NCI-H1930 (cell line): ENCODE results near the gene EDEM2.
A peak's percentile ranks its signal among the peaks of the same experiment; 100 is the strongest.
"Not testable (repeated sequence)": the region's sequence is repeated elsewhere in the genome, so short reads cannot be mapped to it uniquely, and the experiment has no call there.

Experiments
- DNase-seq, 2 experiments: peaks; one replicate each; lab custom pipeline; 2025; lab: John Stamatoyannopoulos, UW

Gene EDEM2

GRCh38 chr20:35129647-35130069, 17.5 kb downstream of the EDEM2 start:
- DNase-seq, result no peak

DNA sequence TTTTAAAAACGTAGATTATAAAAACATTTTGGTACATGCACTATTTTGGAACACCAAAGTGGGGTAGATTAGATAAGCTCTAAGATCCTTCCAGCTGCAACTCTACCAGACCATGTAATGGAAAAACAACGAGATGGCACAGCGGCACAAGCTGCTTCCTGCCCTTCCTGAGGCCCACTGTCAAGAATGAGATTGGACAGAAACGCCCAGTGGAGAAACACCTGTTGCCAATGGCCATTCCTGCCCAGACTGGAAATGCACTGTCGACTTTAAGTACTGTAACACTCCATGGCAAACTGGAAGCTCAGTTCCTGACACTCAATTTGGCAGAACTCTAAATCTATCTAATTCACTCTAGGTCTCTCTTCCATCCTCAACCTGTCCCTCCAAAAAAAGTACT, 21.4 kb downstream of the EDEM2 start:
- DNase-seq, result no peak

GRCh38 chr20:35122756-35123405, 24.3 kb downstream of the EDEM2 start:
- DNase-seq, result no peak

GRCh38 chr20:35121186-35121585, 25.9 kb downstream of the EDEM2 start:
- no peak for DNase-seq

GRCh38 chr20:35120012-35120701, 27.0 kb downstream of the EDEM2 start:
- DNase-seq, result no peak

DNA sequence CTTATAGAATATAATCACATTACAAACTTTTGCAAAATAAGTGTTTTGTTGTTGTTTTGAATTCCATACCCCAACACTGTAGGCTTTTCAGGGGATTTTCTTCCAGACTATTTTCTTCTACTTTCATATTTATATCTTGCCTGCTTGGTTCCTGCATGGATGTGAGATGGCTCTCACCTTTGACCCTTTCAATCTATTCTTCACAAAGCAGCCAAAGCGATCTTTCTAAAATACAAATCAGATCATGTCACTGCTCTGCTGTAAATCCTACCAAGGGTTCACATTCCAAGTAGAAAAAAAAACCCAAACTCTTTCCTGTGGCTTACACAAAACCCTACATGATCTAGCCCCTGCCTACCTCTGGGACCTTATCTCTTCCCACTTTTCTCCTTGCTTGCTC, 29.5 kb downstream of the EDEM2 start:
- DNase-seq, result no peak

GRCh38 chr20:35117196-35117595, 29.9 kb downstream of the EDEM2 start:
- DNase-seq, result no peak

DNA sequence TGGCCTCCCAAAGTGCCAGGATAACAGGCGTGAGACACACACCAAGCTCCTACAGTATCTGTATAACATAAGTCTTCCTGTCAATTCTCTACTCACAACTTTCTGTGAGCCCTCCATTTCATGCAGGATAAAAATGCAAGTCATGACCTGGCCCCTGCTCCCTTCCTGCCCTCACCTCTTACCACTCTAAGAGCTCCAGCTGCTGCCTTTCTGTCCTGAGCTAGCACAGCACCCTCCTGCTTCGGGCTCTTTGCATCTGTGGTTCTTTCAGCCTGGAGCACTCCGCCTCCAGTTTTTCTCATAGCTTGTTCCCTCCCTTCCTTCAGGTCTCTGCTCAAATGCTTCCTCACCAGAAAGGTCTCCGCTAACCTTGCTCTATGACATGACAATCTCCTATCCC, 30.9 kb downstream of the EDEM2 start:
- DNase-seq, result no peak

GRCh38 chr20:35115606-35116005, 31.5 kb downstream of the EDEM2 start:
- no peak for DNase-seq

DNA sequence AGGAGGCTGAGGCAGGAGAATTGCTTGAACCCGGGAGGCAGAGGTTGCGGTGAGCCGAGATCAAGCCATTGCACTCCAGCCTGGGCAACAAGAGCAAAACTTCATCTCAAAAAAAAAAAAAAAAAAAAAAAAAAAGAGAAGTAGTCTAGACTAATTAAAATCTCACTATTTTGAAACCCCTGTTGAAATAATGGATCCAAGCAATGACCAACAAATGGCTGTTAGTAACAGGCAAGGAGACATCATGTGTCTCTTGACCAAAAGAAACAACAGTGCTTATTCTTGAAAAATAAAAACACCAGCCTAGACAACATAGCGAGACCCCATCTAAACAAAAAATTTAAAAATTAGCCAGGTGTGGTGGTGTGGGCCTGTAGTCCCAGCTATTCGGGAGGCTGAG, 34.9 kb downstream of the EDEM2 start:
- not testable (repeated sequence) for DNase-seq

DNA sequence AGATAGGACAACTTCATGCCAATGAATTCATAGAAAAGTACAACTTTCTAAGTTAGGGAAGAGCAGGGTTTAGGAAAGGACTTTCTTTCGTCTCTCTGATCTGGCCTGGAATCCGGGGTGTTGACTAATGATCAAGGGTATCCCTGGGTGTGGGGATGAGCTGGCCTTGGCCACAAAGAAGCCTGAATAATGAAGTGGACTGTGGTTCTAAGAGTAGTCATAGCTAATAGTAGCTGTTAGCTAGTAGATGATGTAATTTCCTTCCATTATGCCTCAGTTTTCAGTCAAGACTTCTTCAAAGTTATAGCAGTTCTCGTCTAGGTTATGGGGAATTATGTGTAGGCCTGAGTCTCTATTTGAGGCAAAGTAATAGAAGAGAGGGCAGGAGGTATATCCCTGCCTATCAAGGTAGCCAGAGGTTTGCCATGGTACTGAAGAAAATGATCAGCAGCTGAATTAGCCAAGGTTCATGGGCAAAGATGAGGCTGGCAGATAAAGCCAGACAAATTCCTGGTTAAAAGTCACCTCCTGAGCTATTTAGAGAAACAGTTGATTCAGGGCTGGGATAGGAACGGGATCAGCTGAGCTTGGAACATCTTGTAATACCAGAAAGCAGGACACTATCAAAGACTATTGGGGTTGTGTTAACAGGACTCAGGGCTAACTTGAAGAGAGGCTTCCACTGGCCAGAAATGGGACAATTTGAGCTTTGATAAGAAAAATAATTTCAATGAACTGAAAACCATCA, 35.8 kb downstream of the EDEM2 start:
- no peak for DNase-seq

GRCh38 chr20:35108921-35109320, 38.2 kb downstream of the EDEM2 start:
- no peak for DNase-seq

GRCh38 chr20:35106827-35107380, 40.2 kb downstream of the EDEM2 start:
- DNase-seq, result no peak

DNA sequence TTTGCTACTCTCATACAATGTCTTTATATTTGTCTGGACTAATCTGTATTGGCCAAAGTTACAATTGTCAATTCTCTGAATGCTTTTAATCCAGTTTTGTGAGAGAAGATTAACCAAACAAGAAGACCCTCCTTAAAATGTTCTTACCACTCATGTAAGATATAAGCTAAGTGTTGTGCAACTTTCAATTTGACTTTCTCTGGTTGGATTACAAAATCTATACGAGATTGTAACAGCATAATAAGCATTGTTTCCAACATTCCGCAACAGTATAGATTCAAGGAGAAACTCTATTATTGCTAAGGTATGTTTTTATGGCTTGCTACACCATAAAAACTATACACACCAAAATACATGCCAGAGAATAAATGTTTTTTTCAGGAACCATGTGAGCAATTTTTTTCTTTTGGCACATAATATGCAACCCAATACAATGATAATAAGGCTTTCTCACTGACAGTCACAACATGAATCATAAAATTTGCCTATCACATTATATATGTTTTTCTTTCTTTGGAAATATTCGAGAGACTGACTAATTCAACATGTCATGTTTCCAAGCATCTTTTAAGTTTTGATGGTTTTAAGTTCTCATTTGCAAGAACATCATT, 42.3 kb downstream of the EDEM2 start:
- DNase-seq, result no peak

DNA sequence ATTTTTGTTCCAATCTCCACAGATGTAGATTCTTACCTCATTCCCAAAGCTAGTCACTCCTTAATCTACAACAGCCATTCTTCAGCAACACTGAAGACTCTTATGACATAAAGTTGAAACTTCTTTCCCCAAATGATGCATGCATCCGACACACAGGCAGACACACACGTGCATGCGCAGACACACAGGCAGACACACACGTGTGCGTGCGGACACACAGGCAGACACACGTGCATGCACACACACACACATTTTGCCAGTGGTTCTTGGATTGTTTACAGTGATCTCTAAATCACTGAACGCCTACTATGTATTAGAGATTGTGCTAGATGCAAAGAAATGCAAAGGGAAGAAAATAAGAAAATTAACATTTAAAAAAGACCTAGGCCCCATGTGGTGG, 45.5 kb downstream of the EDEM2 start:
- DNase-seq, result no peak

DNA sequence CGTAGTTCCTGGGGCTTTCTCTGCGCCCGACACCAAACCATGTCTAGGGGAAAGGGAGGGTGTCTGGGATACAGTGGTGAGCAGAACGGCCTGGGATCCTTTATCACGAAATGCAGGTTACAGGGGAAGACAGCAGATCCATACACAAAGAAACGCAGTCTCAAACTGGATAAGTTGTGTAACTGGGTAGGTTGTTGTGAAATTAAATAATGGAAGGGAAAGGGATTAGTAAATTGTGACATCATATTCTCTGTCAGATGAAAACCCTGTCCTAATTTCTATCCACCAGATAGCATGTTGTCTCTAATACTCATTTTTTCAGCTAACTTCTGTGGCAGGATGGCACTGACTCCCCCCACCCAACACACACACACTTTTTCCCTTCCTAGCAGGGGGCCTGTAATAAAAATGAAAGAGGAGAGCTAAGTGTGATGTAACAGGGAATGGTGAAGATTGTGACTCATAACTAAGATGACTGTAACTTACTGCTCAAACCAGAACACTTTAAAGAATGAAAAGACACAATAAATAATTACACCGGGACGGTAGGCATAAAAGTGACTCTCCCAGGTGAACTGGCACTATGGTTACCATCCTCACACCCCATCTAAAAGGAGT, 53.8 kb downstream of the EDEM2 start:
- no peak for DNase-seq

- peak; percentile 86 to 92 for DNase-seq
Observed at GRCh38 chr20:35092524-35093266, 54.4 kb downstream of the EDEM2 start, which contains the start of gene TRPC4AP. Gene TRPC4AP, minus strand, starts transcription at chr20:35092807. Its CDS starts 26 bp downstream, at chr20:35092781.

GRCh38 chr20:35091816-35092523, 55.2 kb downstream of the EDEM2 start:
- no peak for DNase-seq

DNA sequence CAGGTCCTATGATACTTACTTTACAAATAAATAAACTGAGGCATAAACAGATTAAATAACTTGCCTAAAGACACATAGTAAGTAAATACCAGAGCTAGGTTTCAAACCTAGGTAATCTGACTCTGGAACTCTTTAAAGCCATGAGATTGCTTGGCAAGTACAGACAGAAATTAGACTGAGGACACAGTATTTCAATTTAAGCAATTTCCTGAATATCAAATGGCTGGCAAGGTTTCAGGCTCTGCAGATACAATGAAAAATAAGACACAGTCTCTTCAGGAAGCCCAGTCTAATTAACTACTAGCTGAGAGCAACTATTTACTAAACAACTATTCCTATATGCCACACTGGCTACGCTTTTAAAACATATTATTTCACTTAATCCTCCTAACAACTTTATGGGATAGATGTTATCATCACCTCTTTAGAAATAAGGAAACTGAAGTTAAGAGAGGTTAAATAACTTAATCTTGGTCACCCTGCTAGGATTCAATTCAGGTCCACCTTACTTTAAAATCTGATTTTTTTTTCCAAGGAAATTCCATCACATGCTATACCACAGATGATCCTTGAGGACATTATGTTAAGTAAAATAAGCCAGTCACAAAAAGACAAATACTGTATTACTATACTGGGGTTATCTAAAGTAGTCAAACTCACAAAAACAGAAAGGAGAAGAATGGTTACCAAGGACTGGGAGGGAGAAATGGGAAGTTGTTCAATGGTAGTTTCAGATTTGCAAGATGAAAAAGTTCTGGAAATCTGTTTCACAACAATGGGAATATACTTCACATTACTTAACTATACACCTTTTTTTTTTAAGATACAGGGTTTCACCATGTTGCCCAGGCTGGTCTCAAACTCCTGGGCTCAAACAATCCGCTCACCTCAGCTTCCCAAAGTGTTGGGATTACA, 58.6 kb downstream of the EDEM2 start:
- no peak for DNase-seq
